ENCODE measurements around the gene UBAC2.

Gene UBAC2

DNA sequence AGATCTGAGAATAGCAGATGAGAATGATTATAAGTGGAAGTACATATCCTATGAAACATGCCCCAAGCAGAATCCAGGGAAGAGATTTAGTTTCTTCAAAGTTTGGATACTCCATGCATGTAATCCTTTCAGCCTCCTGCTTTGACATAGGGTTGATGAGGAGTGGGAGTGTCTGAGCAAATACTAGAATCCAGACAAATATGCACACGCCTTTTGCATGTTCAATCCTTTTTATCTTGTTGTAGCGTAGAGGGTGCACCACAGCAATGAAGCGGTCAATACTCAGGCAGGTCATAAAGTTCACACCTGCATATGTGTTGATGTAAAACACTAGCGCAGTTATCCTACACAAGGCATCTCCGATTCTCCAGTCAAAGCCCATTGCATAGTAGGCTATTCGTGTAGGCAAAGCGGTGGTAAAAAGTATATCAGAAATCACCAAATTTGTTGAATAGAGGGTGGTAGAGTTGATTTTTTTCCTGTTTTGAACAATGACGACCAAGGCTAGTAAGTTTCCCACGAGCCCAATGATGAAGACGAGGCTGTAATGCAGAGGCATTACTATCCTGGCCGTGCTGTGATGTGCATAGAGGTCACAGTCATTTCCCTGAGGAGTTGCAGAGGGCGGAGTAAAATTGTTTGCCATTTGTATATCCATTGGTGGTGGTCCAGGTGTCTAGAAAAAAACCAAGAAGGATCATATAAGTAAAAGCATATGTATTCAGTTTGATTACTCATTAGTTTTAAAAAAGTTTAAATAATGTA is 95.0 kb downstream of the UBAC2 start:
- no peak for DNase-seq (ENCODE audit: low spot score)

- DNase-seq (ENCODE audit: low spot score) = no peak
These were observed 95.7 kb downstream of the UBAC2 start for GRCh38 chr13:99296398-99296797.

- DNase-seq (ENCODE audit: low spot score) = no peak
These were observed 96.7 kb downstream of the UBAC2 start for GRCh38 chr13:99297331-99297730.

DNA sequence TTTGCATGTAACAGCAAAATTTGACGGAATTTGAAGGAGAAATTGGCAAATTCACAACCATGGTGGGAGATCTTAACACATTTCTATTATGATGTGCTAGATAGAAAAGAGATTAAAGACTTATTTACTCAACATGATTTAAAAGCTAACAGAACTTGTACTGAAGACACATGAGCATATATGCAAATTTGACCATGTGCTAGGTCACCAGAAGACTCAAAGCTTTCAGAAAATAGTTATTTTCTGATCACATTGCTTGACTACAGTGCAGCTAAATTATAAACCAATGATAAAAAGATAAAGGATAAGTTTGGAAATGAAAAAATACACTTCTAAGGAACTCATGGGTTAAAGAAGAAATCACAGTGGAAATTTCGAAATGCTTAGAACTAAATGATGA is 97.4 kb downstream of the UBAC2 start:
- DNase-seq (ENCODE audit: low spot score) = no peak

DNA sequence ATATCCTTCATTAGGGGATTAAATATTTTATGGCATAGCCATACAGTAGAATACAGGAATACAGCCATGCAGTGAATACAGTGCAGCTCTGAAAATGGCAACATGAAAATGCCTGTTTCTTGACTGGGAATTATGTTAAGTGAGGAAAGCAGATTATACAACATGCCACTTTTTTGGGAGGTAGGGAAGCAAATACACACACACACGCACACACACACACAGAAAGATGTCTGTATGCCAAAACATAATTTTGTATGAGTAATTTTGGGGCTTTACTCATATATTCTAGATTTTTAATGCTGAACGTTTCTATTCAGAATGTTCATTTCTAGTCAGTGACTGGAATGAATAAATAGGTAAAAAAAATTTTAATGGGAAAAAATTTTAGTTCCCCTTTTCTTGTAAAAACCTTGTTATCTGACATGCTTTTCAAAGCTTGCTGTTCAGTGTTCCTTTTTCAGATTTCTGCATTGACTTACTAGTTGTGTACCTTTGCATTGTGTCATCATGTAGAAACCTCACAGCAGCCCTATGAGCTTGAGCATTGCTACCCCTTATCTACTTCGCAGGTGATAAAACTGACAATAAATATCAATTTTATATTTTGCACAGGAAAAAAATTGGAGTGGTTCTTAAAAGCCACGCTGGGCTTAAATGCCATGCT is 98.7 kb downstream of the UBAC2 start:
- no peak for DNase-seq (ENCODE audit: low spot score)

GRCh38 chr13:99299920-99300341 is 99.3 kb downstream of the UBAC2 start:
- no peak for DNase-seq (ENCODE audit: low spot score)

DNA sequence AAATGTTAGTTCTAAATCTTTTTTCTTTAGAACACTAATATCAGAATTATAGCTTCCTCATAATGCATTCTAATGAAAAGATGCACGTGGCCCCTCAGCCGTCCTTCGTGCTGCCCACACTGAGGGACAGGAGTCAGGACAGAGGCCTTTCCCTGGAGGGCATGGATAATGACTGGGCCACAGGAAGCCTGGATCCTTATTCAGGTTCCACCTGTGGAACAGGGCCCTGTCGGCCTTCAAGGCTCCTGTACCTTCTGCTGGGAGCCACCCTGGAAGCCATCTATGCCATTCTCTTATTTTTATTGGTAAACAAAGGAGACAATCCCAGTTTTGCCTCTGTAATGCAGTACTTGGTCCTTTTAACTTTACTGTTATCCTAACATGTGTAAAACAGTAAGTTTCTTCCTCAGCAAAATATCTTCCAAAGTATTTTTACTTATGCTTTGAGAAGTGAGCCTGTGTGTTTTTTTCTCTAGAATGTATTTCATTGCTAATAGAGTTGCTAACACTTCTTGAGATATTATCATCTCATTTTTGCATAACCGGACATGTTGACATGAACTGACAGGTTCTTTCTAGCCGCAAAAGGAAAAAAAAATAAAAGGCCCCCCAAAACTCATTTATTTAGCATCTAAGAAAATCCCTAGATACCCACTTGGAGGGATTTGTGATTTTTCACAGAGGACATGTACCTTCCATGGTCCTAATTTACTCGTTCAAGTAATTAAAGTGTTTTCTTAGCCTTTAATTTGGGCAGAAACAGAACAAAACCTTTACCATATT is 100.6 kb downstream of the UBAC2 start:
- DNase-seq (ENCODE audit: low spot score) = no peak

GRCh38 chr13:99301913-99302636 is 101.4 kb downstream of the UBAC2 start:
- no peak for DNase-seq (ENCODE audit: low spot score)

DNA sequence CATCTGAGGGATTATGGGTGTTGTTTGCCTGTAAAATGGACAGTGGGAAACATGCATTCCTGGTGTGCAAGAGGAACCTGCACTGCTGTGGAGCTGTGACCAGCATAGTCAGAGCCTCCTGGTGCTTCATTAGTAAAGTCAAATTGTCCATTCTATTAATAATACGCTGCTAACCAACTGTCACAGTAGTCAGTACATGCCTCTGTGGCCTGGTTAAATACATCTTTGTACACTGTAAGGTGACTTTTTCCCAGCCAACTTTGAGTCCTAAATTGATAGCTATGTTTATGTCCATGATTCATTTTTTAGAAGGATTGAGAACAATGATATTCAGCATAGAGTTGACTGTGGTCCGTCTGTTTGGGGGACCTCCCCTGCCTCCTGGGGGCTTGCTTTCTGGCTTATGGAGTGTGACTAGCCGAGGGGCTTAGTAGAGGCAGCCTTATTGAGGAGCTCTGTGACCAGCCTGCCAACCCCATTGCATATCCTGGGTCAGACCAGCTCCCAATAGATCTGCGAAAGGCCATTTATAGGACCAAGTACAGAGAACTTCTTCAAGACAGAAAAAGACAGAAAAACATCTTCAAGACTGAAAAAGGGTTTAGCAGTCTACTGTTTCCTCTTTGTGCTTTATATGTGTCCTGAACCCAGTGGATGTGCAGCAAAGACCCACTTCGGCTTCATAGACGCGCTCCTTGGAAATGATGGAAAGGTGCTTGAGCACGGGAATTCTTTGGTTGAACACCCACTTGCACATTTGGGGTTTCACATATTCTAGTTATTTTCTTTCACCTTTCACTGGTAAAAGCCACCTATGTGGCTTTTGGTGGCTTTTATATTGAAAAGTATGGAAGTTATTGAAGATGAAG is 102.2 kb downstream of the UBAC2 start:
- no peak for DNase-seq (ENCODE audit: low spot score)

DNA sequence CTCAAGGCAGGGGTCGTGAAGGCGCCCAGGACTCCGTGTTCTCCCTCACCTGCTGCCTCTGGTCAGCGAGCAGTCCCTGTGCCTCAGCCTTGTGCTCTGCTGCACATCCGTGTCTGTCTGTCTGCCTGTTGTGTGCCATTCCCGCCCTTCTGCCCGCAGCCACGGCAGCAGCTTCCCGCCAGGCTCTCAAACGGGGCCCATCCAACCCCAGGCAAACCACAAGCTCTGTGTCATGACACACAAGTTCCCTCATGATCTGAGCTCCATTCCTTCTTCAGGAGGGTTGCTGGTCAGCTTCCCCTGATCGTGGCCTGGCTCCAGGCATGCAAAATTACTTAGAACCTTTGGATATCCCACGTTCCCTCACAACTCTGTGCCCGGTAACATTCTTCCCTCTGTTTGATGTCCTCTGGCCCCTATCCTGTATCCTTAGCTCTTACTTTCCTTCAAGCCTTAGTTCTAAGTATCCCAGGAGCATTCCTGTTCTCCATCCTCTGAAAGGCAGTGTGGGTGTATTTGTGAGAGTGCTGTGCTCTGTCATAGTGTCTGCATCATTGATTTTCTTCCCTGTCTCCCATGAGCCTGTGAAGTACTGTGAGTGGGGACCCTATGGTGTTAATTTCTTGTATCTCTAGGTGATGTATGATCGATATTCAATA is 103.3 kb downstream of the UBAC2 start:
- no peak for DNase-seq (ENCODE audit: low spot score)

DNA sequence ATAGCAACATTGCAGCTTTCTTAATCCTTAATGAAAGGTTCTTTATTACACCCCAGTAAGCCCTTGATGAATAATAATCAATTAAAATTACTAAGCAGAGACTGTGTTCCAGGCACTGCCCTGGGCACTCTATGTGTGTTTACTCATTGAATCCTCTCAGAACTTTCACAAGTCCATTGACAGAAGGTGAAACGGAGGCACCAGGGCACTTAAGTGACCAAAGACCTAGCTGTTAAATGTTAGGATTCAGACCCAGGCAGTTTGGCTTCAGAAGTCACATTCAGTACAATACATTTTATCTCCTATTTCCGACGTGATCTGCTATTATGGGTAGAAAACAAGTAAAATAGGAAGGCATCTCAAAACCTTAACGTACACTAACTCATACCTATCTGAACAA is 103.9 kb downstream of the UBAC2 start:
- DNase-seq (ENCODE audit: low spot score) = no peak

DNA sequence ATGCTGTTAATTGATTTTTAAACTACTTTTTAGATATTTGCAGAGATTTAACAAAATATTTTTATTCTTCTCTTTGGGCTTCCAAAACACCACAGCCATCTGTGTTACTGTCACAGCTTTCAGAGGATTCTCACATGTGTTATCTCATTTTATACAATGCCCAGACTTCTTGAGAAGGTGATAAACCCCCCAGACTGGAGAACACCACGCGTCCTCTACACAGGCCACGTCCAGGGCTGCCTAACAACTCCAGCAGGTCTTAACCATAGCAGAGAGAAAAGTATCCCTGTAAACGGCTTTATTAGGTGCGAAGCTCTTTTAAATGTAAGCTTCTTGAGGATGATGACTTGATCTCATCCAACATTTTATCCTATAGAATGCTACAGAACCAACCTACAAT is 104.5 kb downstream of the UBAC2 start:
- DNase-seq (ENCODE audit: low spot score) = no peak

DNA sequence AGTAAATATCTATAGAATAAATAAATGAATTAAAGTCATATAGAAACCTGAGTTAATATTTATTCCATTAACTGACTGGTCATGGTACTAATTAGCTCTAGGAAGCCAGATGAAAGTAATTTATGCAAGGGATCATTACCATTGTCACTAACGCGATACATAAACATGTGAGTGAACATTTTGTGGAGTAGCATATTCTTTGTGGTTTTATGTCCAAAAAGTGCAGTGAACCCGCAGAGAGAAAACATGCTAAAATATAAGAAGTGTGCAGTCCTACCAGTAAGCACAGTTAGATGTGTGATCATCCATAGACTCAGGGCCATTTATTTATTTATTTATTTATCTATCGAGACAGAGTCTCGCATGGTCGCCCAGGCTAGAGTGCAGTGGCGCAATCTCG is 104.9 kb downstream of the UBAC2 start:
- no peak for DNase-seq (ENCODE audit: low spot score)

DNA sequence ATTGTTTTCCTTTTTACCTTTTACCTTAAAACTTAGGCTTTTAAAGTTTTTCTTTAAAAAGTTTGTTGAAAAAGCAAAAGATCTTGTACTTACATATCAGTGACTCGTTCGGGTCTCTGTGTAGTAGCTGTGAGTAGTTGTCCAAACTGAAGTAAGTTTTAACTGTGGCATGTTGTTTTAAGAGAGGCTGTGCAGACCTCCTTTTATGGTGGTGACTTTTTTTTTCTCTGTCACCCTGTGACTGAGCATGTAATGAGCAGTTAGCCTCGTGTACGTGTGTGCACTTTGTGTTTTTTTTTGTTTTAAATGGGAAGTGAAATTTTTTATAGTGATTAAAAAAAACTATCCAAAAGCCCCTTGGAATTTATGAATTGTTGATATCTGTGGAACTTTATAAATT is 106.6 kb downstream of the UBAC2 start, which contains the start of gene GPR183:
Gene GPR183 (minus strand): TSS at position 153 of the 400 bp plus-strand sequence. CDS start 11,254 bp downstream, outside the sequence.
- DNase-seq (ENCODE audit: low spot score) = no peak

DNA sequence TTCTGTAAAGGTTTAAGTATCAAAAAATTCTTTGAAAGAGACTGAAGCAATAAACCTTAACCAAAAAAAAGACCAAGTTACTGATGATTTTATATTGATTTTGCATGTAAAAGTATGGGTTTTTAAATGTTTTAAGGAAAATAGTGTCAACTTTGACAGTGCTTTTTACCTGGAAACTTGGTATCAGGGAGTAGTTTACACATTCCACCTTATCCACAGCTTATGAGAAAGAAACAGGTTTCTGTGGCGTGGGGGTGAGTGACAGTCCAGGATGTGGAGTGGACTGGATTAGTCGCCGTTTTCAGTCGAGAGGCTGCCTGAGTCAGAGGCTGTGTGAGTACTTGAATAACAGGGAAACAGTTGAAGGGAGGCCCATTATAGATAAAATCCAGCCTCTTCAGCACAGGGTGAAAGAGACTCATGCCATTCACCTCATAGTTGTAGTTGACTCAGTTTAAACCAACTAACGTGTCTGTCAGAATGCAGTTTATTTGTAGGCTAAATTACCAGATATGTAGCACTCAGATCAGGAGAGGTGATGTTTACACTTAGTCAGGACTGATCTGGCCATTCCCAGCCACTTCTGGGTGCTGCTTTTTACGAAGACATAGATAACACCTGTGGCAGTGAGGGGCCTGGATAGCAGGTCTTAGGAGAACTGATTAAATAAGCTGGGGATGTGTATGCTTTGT is 107.1 kb downstream of the UBAC2 start:
- no peak for DNase-seq (ENCODE audit: low spot score)

GRCh38 chr13:99308471-99309087 is 107.9 kb downstream of the UBAC2 start:
- DNase-seq (ENCODE audit: low spot score) = no peak

GRCh38 chr13:99310382-99311031 is 109.9 kb downstream of the UBAC2 start:
- DNase-seq (ENCODE audit: low spot score) = no peak

GRCh38 chr13:99311137-99311536 is 110.5 kb downstream of the UBAC2 start:
- no peak for DNase-seq (ENCODE audit: low spot score)
